MCF 10A (cell line): ENCODE measurements around the gene TCF12. TPM values are rescaled to one million over a fixed set of nuclear protein-coding genes. Genes with fewer than 3 reads are reported as not detected.

Experiments used
- BruUV-seq: library from RNA; stranded (reverse); fragments of 400-500 nt; replicated peaks from 2 replicates; lab custom pipeline; 2021; lab: Mats Ljungman, UMichigan
- CTCF ChIA-PET: fragments of 300-600 bp; sonication (Branson Sonifier 250); formaldehyde crosslinking; extraction: SDS; loops from one replicate; lab custom pipeline; 2021; ENCODE audit warnings: antibody characterized with exemption, inconsistent platforms; lab: Yijun Ruan, JAX
- POLR2A ChIA-PET: fragments of 300-600, 350-650 bp; sonication (Branson Sonifier 250); formaldehyde crosslinking; extraction: SDS; loops from one replicate; lab custom pipeline; 2020; ENCODE audit warnings: antibody characterized with exemption, inconsistent platforms; lab: Yijun Ruan, JAX
- DNase-seq: peaks from one replicate; pipeline ENCODE4 v3.0.0-alpha.2; 2018; ENCODE audit not compliant: unreplicated experiment
- H3K27ac Mint-ChIP-seq: one replicate; pipeline ENCODE4 v1.8.0; 2022; ENCODE audit warnings: mild to moderate bottlenecking, low read depth, mixed read lengths; ENCODE audit not compliant: unreplicated experiment
- H3K27me3 Mint-ChIP-seq: one replicate; pipeline ENCODE4 v1.8.0; 2022; ENCODE audit warnings: mixed read lengths; ENCODE audit not compliant: insufficient read depth, unreplicated experiment
- H3K36me3 Mint-ChIP-seq: one replicate; pipeline ENCODE4 v1.8.0; 2022; ENCODE audit warnings: mild to moderate bottlenecking, moderate library complexity, mixed read lengths; ENCODE audit not compliant: insufficient read depth, unreplicated experiment
- H3K4me1 Mint-ChIP-seq: one replicate; pipeline ENCODE4 v1.8.0; 2022; ENCODE audit warnings: mixed read lengths; ENCODE audit not compliant: insufficient read depth, unreplicated experiment
- H3K4me3 Mint-ChIP-seq: one replicate; pipeline ENCODE4 v1.8.0; 2022; ENCODE audit warnings: mild to moderate bottlenecking, moderate library complexity, mixed read lengths; ENCODE audit not compliant: unreplicated experiment
- H3K9me3 Mint-ChIP-seq: one replicate; pipeline ENCODE4 v1.8.0; 2022; ENCODE audit warnings: mixed read lengths; ENCODE audit not compliant: unreplicated experiment
- intact Hi-C: fragments of 100-400 bp; cut with micrococcal nuclease; formaldehyde crosslinking; loops from 2 replicates; pipeline ENCODE4 v1.14.1; 2022
- total RNA-seq: library from RNA; stranded (reverse); gene quantifications from 2 replicates; pipeline ENCODE4 v1.2.3, GENCODE V29; 2022
- TF ChIP-seq, protein P1 (sequence below): fragments of 200-600 bp; IDR thresholded peaks from one replicate; pipeline ENCODE4 v1.8.0; 2022; ENCODE audit warnings: antibody characterized with exemption, mild to moderate bottlenecking; ENCODE audit not compliant: unreplicated experiment

Gene TCF12
- total RNA-seq, 1 experiment from 2014 or later, result 140 TPM

GRCh38 chr15:57135800-57136199 lies 217.4 kb downstream of the TCF12 start:
- CTCF ChIA-PET, result interaction anchor here (0.7 to 5.4 kb wide), 9 partner anchors 12 to 644 kb away, joined by 3 to 61 read pairs (median 3); partner anchors contain the start of gene TCF12
- H3K27me3 Mint-ChIP-seq, result no peaks in the 10 kb centered on the region
- no peak overlapping the region for H3K4me3 Mint-ChIP-seq
- no peak for DNase-seq
- intact Hi-C loops, result loop anchor here (2.0 kb wide), 1 partner anchor 645 kb away; no protein-coding TSS in a partner anchor
- no peaks in the 10 kb centered on the region for H3K9me3 Mint-ChIP-seq
- POLR2A ChIA-PET, result interaction anchor here (0.7 to 2.1 kb wide), 4 partner anchors 10 to 217 kb away, joined by 3 to 20 read pairs (median 3); partner anchors contain the start of gene TCF12
- H3K27ac Mint-ChIP-seq, result no peak overlapping the region
- no peaks in the 10 kb centered on the region for H3K4me1 Mint-ChIP-seq
- BruUV-seq, result no TSS peak
- H3K36me3 Mint-ChIP-seq, result no peaks in the 10 kb centered on the region
- TF ChIP-seq, protein P1, sequence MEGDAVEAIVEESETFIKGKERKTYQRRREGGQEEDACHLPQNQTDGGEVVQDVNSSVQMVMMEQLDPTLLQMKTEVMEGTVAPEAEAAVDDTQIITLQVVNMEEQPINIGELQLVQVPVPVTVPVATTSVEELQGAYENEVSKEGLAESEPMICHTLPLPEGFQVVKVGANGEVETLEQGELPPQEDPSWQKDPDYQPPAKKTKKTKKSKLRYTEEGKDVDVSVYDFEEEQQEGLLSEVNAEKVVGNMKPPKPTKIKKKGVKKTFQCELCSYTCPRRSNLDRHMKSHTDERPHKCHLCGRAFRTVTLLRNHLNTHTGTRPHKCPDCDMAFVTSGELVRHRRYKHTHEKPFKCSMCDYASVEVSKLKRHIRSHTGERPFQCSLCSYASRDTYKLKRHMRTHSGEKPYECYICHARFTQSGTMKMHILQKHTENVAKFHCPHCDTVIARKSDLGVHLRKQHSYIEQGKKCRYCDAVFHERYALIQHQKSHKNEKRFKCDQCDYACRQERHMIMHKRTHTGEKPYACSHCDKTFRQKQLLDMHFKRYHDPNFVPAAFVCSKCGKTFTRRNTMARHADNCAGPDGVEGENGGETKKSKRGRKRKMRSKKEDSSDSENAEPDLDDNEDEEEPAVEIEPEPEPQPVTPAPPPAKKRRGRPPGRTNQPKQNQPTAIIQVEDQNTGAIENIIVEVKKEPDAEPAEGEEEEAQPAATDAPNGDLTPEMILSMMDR, result no peak

GRCh38 chr15:57138349-57138788 lies 219.9 kb downstream of the TCF12 start:
- CTCF ChIA-PET, result interaction anchor here (0.6 to 5.4 kb wide), 38 partner anchors 9 to 745 kb away, joined by 3 to 61 read pairs (median 4); partner anchors contain the start of gene TCF12
- Mint-ChIP-seq H3K36me3 (no peaks in the 10 kb centered on the region), H3K9me3 (no peaks in the 10 kb centered on the region), H3K4me3 (no peak overlapping the region), H3K27me3 (no peaks in the 10 kb centered on the region), H3K4me1 (no peaks in the 10 kb centered on the region), H3K27ac (no peak overlapping the region)
- POLR2A ChIA-PET, result interaction anchor here (0.7 to 0.9 kb wide), 3 partner anchors 14 to 251 kb away, joined by 3 to 4 read pairs (median 3); no protein-coding TSS in a partner anchor
- no TSS peak for BruUV-seq
- DNase-seq, result peak; percentile 65
- TF ChIP-seq, protein P1, result peak; percentile 66
- intact Hi-C loops, result loop anchor here (1.0 kb wide), 4 partner anchors 220 to 647 kb away; partner anchors contain the start of gene TCF12

DNA sequence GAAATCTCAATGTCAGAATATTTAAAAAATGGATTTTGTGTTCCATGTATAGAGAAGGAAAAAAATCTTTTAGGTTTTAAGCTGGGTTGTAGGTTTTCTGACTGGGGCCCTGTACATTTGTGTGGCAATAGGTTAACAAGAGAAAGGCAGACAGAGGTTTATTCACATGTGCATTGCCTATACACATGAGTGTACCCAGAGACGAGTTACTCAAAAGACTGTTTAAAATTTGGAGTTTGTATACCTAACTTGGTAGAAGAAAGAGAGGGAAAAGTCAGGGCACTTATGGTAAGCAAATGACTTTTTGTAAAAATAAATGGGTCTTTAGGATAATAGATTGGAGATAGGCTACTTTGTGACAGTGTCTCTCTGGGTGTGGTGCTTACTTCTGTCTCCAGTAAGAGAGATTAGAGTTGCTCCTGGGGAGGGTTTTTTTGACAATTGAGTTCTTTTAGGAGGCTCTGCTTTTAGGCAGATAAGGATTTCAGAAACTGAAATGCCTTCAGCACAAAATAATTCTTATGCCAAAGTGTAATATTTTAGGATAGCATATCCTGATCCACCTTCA lies 225.2 kb downstream of the TCF12 start:
- Mint-ChIP-seq H3K36me3 (no peaks in the 10 kb centered on the region), H3K27ac (no peak overlapping the region)
- POLR2A ChIA-PET, result no interaction called here

DNA sequence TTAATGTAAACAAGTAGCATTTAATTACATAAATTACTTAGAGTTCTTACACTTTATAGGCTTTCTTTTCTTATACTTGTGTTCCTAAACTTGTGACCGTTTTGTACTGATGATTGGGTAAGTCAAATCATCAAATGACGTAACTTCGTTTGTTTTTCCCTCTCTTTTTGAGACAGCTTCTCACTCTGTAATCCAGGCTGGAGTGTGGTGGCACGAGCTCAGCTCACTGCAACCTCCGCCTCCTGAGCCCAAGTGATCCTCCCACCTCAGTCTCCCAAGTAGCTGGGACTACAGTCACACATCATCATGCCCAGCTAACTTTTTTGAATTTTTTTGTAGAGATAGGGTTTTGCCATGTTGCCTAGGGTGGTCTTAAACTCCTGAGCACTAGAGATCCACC lies 226.0 kb downstream of the TCF12 start:
- Mint-ChIP-seq H3K4me3 (no peak overlapping the region), H3K27ac (no peak overlapping the region), H3K36me3 (no peaks in the 10 kb centered on the region), H3K27me3 (no peaks in the 10 kb centered on the region), H3K4me1 (peaks cover 11% of the 10 kb centered on the region), H3K9me3 (no peaks in the 10 kb centered on the region)
- intact Hi-C loops, result no loop called here
- no peak for DNase-seq
- ChIA-PET CTCF (interaction anchor here (0.7 to 6.8 kb wide), 11 partner anchors 8 to 654 kb away, joined by 3 to 105 read pairs (median 5); no protein-coding TSS in a partner anchor), POLR2A (interaction anchor here (0.8 to 2.9 kb wide), 2 partner anchors 74 to 226 kb away, joined by 3 to 17 read pairs; partner anchors contain the start of gene TCF12)
- no TSS peak for BruUV-seq
- TF ChIP-seq, protein P1, result no peak

More for the DNA sequence above, 225.2 kb downstream of the TCF12 start:
- TF ChIP-seq, protein P1, result no peak
- H3K4me3 Mint-ChIP-seq, result no peak overlapping the region
- CTCF ChIA-PET, result interaction anchor here (2.2 kb wide), 1 partner anchor 163 kb away, joined by 6 read pairs; no protein-coding TSS in a partner anchor
- BruUV-seq, result no TSS peak
- intact Hi-C loops, result no loop called here
- H3K9me3 Mint-ChIP-seq, result no peaks in the 10 kb centered on the region
- H3K4me1 Mint-ChIP-seq, result peaks cover 6% of the 10 kb centered on the region
- no peaks in the 10 kb centered on the region for H3K27me3 Mint-ChIP-seq
- DNase-seq, result no peak
